Stimulated activated CD8-positive, alpha-beta memory T cell treated with anti-CD3 and anti-CD28 coated beads, Interleukin-2, amount 100 ng/mL, for 1 hour (primary cell): Measurements from ENCODE around the gene HELZ2.
"Not testable (repeated sequence)": the region's sequence is repeated elsewhere in the genome, so short reads cannot be mapped to it uniquely, and the experiment has no call there.

Experiments
- DNase-seq, 2 donors: peaks; one replicate each; pipeline ENCODE4 v3.0.0-alpha.2; 2020; ENCODE audit warnings: low read depth in 2 of 2

Gene HELZ2

DNA sequence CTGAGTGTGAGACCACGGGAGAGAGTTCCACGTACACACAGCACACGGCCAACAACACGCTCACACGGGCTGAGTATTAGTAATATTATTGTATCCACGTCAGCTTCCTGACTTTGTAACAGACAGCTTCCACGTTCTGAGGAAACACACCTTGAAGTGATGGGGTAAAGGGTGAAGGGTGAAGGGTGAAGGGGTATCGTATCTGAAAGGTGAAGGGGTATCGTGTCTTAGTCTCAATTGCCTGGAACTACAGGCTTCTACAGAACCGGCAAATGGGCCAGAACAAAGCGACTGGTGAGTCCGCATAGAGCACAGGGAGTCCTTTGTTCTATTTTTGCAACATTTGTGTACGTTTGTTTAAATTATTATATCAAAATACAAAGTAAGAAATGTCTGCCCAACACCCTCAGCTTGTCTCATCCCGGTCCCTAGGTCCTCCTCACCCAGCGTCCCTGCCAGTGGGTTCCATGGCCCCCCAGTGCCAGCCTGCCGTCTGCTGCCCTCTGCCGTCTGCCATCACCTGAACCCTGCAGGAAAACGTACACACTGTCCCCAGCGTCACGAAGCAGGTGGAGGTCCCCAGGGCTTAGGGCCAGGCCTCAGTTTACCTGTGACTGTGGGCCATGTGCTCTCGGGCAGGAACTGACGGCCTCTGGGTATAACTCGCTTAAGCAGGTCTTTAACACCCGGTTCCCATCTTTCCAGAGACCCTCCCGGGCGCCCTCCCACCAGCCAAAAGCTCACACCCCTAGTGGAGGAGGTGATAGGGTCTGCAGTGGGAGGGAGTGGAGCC, 4.4 kb upstream of the HELZ2 start:
- no peak for DNase-seq

DNA sequence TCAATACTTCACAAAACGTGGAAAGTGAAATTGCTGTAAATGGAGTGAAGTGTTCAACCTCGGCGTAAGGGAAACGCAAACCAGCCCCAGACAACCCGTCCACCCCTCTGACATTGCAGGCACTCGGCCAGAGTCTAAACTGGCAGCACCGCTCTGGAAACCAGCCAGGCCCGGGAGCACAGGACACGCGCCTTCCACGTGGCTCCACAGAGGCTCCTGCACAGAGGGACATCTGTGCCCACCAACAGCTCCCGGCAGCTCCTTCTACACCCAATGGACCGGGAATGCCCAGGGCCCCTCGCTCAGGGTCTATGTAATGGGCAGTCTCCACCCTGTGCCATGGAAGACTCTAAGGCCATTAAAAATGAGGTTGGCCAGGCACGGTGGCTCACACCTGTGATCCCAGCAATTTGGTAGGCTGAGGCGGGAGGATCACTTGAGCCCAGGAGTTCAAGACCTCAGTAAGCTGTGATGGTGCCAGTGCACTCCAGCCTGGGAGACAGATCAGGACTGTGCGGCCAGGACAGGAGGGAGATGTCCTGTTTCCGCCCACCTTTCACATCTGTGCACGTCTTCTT, 3.4 kb upstream of the HELZ2 start:
- DNase-seq: no peak

DNA sequence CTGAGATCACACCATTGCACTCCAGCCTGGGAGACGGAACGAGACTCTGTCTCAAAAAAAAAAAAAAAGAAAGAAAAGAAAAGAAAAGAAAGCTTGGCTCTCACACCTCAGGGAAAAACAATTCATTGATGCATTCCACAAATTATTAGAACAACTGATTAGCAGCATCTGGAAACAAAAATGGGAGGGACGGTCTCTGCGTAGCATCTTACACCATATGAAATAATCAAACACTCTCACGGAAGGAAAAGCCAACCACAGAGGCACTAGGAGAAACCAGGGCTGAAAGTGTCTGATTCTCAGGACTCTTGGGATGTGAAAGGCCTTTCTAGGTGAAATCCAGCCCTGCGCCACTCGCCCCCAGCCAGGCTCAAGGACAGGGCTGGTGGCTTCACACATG, 2.3 kb upstream of the HELZ2 start:
- no peak for DNase-seq

DNA sequence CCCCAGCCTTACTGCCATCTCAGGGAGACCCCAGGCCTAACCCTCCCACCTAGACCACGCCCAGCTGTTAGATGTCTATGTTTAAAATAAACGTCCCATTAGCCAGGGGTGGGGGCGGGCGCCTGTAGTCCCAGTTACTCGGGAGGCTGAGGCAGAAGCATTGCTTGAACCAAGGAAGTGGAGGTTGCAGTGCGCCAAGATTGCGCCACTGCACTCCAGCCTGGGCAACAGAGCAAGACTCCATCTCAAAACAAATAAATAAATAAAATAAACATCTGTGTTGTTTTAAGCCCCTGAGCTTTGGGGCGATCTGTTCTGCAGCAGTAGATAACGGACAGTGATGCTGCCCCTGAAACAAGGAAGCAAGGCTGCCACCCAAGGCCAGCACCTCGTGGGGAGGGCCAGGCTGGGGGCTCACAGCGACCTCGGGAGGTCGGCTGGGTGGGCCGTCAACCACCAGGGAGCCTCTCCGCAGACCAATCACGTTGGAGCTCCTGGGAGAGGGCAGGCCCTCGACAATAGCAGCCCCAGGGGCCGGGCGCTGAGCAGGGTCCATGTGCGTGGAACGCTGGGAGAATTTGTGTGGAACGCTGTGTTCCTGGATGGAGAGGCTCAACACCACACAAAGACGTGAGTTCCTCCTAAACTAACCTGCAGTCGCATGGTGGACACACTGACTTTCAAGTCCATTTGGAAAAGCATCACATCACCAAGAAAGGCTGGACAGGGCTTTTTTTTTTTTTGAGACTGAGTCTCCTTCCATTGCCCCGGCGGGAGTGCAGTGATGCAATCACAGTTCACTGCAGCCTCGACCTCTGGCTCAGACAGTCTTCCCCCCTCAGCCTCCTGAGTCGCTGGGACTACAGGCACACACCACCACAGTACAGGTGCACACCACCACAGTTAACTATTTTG, 1.0 kb upstream of the HELZ2 start:
- DNase-seq: no peak

DNA sequence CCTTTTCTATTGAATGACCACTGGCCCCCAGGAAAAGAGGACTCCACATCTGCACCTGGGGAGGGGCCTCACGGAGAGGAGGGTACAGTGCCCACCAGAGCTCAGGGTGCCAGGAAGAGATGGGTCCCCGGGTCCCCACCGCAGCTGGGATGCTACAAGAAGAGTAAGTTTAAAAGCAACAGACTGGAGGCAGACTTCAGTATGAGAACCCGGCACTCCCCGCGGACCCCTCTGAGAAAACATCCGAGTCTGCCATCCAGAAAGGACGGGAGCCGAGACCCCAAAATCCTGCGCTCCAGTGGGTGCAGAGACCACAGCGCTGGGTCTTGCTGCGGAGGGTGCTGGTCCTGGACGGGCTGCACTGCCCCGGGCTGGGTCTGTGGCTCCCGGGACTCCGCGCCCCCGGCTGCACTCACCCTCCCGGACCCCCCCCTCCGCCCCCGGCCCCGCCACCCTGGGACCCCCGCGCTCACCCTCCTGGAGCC, 350 bp downstream of the HELZ2 start:
- DNase-seq: no peak

DNA sequence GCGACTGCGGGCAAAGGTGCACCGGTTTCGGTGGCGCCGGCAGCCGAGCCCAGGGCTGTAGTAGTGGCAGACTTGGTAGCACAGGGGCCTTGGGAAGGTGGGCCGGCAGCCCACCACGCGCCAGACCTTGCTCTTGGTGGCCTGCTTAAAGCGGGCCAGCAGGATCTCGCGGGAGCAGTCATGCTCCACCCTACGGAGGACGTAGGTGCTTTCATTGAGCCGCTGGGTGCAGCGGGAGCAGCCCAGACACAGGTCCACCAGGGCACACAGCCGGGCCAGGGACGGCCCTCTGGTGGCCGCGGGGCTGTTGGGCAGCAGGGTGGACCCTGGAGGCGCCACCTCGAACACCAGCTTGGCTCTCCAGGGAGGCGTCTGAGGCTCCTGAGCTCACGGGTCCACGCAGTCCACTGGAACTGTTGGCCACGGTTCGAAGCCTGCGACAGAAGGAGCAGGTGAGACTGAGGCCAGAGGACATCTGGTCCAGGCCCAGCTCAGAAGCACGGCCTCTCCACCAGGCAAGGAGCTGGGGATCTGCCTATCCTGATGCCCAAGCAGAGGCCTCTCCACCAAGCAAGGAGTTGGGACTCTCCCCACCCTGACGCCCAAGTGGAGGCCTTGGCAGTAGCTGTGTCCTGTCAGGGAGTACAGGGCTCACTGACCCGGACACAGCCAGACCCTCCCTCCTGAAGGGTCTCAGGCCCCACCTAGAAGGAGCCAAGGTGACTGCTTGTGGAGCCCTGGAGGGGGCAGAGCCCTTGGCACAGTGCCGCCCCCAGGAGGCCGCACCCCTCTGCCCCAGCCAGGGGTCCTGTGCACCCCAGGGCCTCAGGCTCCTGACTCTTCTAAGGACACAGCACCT, 1.0 kb downstream of the HELZ2 start:
- no peak for DNase-seq

DNA sequence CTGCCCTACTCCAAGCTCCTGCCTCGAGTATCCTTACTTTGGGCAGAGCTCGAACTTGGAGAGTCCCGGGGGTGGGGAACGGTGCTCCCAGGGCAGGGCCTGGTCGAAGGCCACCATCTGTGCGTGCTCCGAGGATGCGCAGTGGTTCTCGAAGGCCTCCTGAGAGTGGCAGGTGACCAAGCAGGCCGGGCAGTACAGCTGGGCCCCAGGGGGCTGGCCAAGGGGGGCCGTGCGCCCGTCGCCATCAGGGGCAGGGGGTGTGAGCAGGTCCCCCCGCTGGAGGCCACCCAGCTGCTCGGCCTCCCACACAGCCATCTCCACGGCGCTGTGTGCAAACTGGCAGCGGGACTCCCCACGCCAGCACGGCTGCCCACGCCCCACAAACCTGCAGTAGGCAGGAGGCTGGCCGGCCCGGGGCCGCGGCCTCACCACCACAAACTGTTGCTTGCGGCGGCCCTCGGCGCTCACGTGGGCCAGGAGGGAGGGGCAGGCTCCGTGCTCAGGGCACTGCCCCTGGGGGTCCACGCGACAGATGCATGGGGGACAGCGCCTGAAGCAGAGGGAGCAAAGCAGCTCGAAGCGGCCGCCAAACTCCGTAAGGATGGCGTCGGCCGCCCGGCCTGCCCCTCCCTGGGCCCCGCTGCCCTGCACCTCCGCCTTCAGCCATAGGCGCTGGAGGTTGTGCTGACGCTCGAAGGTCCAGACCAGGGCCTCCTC, 1.8 kb downstream of the HELZ2 start:
- DNase-seq: no peak

DNA sequence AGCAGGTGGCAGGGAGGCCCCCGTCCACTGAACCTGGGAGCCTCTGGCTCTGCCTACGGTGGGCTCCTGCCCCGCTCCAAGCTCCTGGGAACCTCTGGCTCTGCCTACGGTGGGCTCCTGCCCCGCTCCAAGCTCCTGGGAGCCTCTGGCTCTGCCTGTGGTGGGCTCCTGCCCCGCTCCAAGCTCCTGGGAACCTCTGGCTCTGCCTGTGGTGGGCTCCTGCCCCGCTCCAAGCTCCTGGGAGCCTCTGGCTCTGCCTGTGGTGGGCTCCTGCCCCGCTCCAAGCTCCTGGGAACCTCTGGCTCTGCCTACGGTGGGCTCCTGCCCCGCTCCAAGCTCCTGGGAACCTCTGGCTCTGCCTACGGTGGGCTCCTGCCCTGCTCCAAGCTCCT, 3.0 kb downstream of the HELZ2 start:
- DNase-seq: not testable (repeated sequence)

DNA sequence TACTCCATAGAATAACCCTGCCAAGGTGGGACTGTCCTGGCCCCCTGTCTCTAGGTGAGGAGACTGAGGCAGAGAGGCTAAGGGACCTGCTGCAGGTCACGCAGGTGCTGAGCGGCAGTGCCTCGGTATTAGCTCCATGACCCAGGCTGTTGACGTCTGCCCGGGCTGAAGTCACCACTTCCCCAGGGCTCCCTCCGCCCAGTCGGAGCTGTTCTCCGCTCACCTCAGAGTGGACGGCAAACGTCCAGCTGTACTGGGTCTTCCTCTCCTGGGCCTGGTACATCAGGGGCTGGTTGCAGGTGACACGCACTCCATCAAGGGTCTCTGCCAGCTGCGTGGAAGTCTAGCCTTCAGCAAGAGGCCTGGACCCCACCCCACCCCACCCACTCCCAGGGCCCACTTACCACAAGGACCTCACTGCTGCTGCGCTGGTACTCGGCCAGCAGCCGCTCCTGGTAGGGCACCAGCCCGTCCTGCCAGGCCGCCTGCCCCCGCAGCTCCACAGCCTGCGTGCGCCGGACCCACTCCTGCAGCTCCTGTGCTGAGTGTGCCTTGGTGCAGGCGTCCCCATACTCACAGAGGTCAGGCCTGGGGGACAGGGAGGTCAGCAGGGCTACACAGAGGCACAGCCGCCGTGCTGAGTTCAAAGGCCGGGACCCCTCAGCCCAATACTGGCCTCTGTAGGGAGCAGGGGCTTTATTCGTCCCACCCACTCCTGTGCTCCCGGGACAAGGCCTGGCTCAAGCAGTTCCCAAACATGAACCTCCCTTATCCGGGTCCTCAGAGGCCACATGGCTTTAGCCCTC, 3.6 kb downstream of the HELZ2 start:
- no peak for DNase-seq

DNA sequence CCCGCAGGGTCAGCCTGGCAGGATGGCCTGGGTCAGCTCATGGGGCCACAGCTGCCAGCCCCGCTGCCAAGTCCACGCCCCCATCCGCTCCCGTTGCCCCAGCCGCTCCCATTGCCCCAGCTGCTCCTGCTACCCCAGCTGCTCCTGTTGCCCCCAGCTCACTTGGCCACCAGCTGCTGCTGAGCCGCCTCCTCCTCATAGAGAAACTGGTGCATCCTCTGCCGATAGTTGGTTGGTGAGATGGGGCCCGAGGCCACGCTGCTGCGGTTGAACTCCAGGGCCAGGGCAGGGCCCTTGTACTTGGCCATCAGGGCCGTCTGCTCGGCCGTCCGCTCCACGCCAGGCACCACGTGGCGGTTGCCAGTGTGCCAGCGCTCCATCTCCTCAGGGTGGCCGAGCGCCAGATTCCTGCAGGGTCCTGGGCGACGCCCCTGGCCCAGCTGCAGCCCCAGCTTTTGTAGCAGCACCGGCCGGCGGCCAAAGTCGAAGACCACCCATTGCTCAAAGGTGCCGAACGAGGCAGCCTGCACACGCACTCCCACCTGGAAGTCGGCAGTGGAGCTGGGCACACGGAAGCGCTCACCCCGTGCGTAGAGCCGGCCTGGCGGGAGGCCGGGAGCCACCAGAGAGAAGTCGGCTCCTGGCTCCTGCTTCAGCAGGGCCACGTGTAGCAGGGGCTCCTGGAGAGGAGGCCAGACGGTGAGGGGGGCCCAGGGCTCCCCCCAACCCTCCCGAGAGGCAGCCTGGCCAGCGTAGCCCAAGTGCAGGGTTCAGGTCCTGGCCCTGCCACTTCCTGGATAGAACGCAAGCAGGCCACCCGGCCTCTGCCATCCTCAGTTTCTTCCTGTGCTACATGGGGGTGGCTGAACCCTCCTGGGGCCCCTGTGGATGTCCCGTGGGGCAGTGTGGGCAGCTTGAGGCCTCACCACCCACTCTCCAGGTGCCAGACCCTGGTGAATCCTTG, 4.8 kb downstream of the HELZ2 start:
- DNase-seq: no peak

DNA sequence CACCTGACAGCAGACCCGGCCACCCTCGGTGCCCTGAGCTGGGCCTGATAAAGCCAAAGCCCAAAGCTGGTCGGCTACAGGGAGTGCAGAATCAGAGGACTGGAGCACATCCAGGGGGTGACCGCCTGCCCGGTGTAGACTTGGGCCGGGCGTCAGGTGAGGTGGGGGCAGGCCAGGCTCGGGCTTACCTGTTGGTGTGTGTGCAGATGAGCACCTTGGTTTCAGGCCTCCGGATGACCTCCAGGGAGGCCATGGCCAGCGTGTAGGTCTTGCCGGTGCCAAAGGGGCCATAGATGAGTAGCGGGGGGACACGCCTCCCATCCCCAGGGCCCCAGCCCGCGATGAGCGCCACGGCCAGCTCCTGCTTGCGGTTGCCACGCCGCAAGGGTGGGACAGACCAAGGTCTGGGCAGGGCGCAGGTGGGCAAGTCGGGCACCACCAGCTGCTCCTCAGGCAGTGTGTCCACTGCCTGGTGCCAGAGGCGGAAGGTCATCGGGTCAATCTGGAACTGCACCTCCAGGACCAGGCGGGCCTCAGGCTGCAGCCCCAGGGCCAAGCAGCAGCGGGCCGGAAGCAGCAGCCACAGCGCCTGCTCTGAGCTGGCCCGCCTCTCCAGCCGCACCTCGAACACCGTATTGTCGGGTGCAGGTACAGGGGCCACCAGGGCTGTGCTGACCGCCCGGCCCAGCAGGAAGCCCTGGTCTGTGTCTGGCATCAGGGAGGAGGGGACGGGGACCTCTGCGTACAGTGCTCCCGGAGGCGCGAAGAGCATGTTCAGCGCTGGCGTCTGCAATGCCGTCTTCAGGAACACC, 5.7 kb downstream of the HELZ2 start:
- no peak for DNase-seq

DNA sequence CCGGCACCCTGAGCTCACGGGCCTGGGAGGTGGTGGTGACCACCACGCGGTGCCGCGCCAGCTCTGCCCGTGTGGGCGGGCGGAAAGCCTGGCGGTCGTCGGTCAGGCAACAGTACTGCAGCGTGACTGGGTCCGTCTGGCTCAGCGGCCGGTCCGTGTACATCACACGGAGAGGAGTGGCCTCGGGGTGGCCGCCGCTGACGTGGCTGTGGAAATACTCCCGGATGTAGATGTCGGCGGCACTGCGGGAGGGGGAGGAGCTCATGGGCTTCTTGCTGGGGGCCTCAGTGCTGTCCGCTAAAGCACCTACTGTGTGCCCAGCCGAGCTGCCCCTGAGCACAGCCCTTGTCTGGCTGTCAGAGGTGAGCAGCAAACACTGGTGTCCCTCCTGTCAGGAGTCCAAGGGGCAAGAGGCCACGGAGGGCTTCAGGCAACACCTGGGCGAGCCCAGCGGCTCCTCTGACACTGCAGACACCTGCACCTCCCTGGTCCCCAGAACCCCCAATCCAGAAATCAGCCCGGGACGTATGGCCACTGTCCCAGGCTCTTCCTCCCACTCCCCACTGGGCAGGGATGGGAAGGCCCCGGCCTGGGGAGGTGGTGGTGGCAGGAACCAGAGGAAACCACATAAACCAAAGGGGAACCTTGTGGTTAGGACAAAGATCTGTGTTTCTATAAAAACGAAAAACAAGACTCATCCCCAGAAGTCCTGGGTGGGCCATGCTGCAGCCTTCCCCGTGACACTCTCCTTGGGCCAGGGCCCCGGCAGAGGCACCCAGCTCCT, 6.5 kb downstream of the HELZ2 start:
- peak in 1 of 2 donors; percentile 39 for DNase-seq

DNA sequence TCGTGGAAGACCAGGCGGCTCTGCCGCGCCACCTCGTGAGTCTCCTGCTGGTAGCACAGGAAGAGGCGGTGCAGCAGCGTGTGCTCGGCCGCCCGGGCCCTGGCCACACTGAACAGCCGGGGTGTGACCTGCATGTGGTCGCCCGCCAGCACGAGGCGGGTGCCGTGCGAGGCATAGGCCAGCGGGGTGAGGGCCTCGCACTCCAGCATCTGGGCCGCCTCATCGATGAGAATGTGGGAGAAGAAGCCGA, 7.0 kb downstream of the HELZ2 start:
- no peak for DNase-seq

DNA sequence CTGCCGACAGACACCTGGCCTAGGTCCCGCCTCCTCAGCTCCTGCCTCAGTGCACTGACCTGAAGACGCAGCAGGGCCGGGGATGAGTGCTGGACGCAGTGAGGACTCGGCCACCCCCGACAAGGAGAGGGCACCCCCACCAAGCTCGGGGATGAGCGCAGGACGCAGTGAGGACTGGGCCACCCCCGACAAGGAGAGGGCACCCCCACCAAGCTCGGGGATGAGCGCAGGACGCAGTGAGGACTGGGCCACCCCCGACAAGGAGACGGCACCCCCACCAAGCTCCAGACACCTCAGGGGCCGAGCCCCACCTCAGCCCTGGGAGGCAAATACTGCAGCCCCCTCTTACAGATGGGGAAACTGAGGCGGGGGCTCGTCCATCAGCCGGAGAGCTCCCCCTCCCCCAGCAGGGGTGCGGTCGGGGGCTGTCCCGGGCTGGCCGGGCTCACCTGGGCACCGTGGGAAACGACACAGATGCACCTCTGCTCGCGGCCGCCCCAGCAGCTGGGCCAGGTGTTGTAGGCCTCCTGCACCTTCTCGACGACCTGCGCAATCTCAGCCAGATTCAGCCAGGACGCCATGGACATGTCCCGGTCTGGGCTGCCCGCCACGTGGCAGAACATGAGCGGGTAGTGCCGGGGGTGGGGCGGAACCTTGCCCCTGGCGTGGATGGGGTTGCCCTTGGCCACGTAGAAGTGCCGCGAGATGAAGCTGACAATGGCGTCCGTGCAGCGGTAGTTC, 7.5 kb downstream of the HELZ2 start:
- DNase-seq: no peak

DNA sequence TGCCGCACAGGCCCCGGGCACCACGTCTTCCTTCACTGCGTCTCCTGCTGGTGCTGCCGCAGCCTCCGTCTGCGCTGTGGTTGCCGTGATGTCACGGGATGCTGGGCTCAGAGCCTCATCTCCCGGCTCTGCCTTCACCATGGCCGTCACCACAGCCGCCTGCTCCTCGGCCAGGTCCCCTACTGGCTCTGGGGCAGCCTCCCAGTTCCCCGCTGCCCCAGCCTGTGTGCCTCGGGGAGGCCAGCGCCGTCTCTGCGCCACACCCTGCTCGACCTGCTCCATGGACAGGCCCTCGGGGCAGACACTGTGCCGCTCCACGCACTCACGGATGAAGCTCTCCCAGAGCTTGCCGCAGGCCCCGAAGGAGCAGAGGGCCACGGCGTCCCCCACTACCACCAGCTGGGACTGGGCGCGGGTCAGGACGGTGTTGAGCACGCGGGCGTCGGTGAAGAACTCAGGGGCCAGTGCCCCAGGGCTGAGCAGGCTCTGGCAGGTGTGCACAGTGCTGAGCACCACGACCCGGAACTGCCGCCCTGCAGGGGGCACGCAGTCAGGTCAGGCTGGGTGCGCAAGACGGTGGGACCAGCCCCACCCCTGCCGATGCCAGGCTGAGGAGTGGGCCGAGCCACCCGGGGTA, 8.2 kb downstream of the HELZ2 start:
- no peak for DNase-seq

DNA sequence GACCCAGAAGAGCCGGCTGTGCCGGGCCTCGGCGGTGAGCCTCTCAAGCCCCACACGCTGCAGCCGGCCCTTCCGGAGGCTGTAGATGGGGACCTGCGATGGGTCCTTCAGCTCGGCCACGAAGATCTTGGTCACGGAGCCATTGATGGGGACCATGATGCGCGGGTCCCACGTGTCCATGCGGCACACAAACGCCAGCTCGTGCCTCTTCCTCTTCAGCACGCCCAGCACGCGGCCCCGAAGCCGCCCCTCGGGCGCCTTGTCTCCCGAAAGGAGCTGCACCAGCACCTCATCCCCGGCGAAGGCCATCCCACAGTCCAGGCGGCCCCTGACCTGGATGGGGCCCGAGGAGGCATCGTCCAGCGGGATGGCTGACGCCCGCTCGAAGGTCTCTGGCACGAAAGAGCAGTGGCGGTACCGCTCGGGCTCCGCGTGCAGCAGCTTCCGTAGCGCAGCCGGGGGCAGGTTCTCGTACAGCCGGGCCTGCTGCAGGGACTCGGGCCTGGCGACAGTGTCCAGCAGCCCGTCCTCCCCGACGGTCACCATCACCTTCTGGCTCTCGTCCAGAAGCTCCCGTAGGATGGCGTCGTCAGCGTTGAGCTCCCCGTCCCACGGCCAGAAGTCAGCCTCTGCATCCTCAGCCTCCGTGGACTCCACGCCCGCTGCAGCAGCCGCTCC, 8.9 kb downstream of the HELZ2 start:
- DNase-seq: no peak
